ENCODE results near the gene CPNE4. TPM values are rescaled to one million over a fixed set of nuclear protein-coding genes. Genes with fewer than 3 reads are reported as not detected.

Gene CPNE4
- total and polyA plus RNA-seq, 2 donors (not counting 3 experiments of a cell fraction or from before 2014, with no cell fraction given): not detected

GRCh38 chr3:131702146-131702545, 332.7 kb downstream of the CPNE4 start:
- Histone ChIP-seq H3K27ac (ENCODE audit: insufficient read depth, low read depth, low read length) (no peak overlapping the region), H3K9me3 (replicated peaks; ENCODE audit: control insufficient read depth, insufficient read depth, low read length) (no peaks in the 10 kb centered on the region), H4K20me1 (replicated peaks; ENCODE audit: control insufficient read depth, extremely low read depth, insufficient read depth, low read length) (no peaks in the 10 kb centered on the region), H3K4me3 (replicated peaks in 1 of 3; ENCODE audit: insufficient read depth in 1 of 3, low read depth in 1 of 3, low read length in 3 of 3) (no peak overlapping the region), H3K9ac (replicated peaks; ENCODE audit: extremely low read depth, insufficient read depth, low read length) (no peak overlapping the region), H3K4me1 (ENCODE audit: control insufficient read depth, extremely low read depth, insufficient read depth, low read length) (no peaks in the 10 kb centered on the region), H2AFZ (ENCODE audit: low read depth, low read length) (no peak overlapping the region), H3K4me2 (ENCODE audit: insufficient read depth, low read length) (no peak overlapping the region), H3K79me2 (ENCODE audit: control insufficient read depth, insufficient read depth, low read length) (no peaks in the 10 kb centered on the region), H3K27me3 (ENCODE audit: control insufficient read depth in 2 of 2, insufficient read depth in 2 of 2, low read length in 2 of 2) (no peaks in the 10 kb centered on the region), H3K36me3 (ENCODE audit: control insufficient read depth in 2 of 2, extremely low read depth in 1 of 2, insufficient read depth in 2 of 2, low read length in 2 of 2) (no peaks in the 10 kb centered on the region), H3K9me1 (replicated peaks; ENCODE audit: control insufficient read depth, extremely low read depth, insufficient read depth, low read length) (no peaks in the 10 kb centered on the region)
- FAIRE-seq: no peak
- CTCF ChIA-PET: interaction anchor here (1.1 kb wide), 1 partner anchor 9 kb away, joined by 3 read pairs; no protein-coding TSS in a partner anchor
- TF ChIP-seq JUN (IDR thresholded peaks at IDR 0.05; ENCODE audit: borderline replicate concordance, insufficient read depth, insufficient read length, low read depth) (no peak), GATA2 (IDR thresholded peaks at IDR 0.05; ENCODE audit: insufficient read depth, insufficient read length, low read depth, low read length) (no peak), MAX (IDR thresholded peaks at IDR 0.05; ENCODE audit: insufficient read depth, insufficient read length) (no peak), CTCF (IDR thresholded peaks at IDR 0.05; ENCODE audit: extremely low read depth in 1 of 2, insufficient read depth in 1 of 2, low read depth in 1 of 2, low read length in 2 of 2) (no peak), MYC (IDR thresholded peaks at IDR 0.05; ENCODE audit: low read depth, low read length) (no peak), EZH2 (IDR thresholded peaks at IDR 0.05; ENCODE audit: borderline replicate concordance, low read depth, low read length, severe bottlenecking) (no peak), POLR2AphosphoS5 (IDR thresholded peaks at IDR 0.05; ENCODE audit: insufficient read depth, low read depth, low read length) (no peak), POLR2A (IDR thresholded peaks at IDR 0.05; ENCODE audit: low read depth, low read length) (no peak), FOS (IDR thresholded peaks at IDR 0.05; ENCODE audit: borderline replicate concordance, insufficient read depth, low read length) (no peak)
- BruUV-seq (replicated peaks): no TSS peak
- dilution Hi-C loops (cut with MboI; ENCODE audit: extremely low pct_ligation_motif_present, low sequenced_read_pairs) (no loop called here), intact Hi-C loops (cut with micrococcal nuclease) (no loop called here)
- no peak for DNase-seq (ENCODE audit: low read depth, low spot score)
- POLR2A ChIA-PET: no interaction called here

Data from endothelial cell of umbilical vein (primary cell).